ENCODE data around the gene SLC44A3.

GRCh38 chr1:94790246-94790645, 29.9 kb upstream of the SLC44A3 start:
- no peak for TF ChIP-seq CTCF (IDR thresholded peaks at IDR 0.05; ENCODE audit: low read length)
- TF ChIP-seq EZH2 (optimal IDR thresholded peaks at IDR 0.05; ENCODE audit: low read depth, low read length), result no peak
